CD14-positive monocyte (primary cell): Measurements from ENCODE around the gene ST3GAL3. TPM values are rescaled to one million over a fixed set of nuclear protein-coding genes. Genes with fewer than 3 reads are reported as not detected.

ENCODE experiments used
- DNase-seq, 3 donors: peaks; one replicate each; pipeline ENCODE4 v3.0.0-alpha.2; 2011 to 2022
- H2AFZ ChIP-seq: 2 replicates; pipeline ENCODE4 v1.6.0; 2012; ENCODE audit warnings: mild to moderate bottlenecking, low read depth, low read length, inconsistent platforms; ENCODE audit not compliant: insufficient read depth, poor library complexity, severe bottlenecking
- H3K27ac ChIP-seq, 2 donors: 1 replicate in 1 of 2; 2 replicates in 1 of 2; pipeline ENCODE4 v1.5.1; 2012 to 2013; ENCODE audit warnings: low read length in 2 of 2, control low read depth in 1 of 2, inconsistent platforms in 1 of 2, low read depth in 1 of 2, mild to moderate bottlenecking in 1 of 2
- H3K27me3 ChIP-seq, 2 donors: one replicate each; pipeline versions ENCODE4 v1.6.0 to v1.6.1; 2011 to 2013; ENCODE audit warnings: low read length in 2 of 2; ENCODE audit not compliant: control insufficient read depth in 2 of 2, insufficient read depth in 2 of 2
- H3K36me3 ChIP-seq, 2 donors: replicated peaks in 1 of 2; 1 replicate in 1 of 2; 2 replicates in 1 of 2; pipeline versions ENCODE4 v1.5.1 to v1.6.1; 2012 to 2013; ENCODE audit warnings: low read length in 2 of 2, control low read depth in 1 of 2, inconsistent platforms in 1 of 2, mild to moderate bottlenecking in 1 of 2; ENCODE audit not compliant: insufficient read depth in 2 of 2, control insufficient read depth in 1 of 2
- H3K4me1 ChIP-seq, 2 donors: 1 replicate in 1 of 2; 2 replicates in 1 of 2; pipeline versions ENCODE4 v1.5.1 to v1.6.1; 2012 to 2013; ENCODE audit warnings: low read length in 2 of 2, control low read depth in 1 of 2, inconsistent platforms in 1 of 2, mild to moderate bottlenecking in 1 of 2, moderate library complexity in 1 of 2; ENCODE audit not compliant: insufficient read depth in 2 of 2, control insufficient read depth in 1 of 2
- H3K4me2 ChIP-seq: replicated peaks from 2 replicates; pipeline ENCODE3; 2012; ENCODE audit warnings: low read length, moderate library complexity, mild to moderate bottlenecking; ENCODE audit not compliant: poor library complexity, severe bottlenecking; ENCODE audit errors: extremely low read depth
- H3K4me3 ChIP-seq, 3 experiments: fragments of 200-600 bp in 1 of 3; sonication (generic) in 1 of 3; replicated peaks in 1 of 3; 1 replicate in 2 of 3; 2 replicates in 1 of 3; pipeline ENCODE4 v1.5.1; 2011 to 2013; ENCODE audit warnings: low read length in 3 of 3, mild to moderate bottlenecking in 3 of 3, control low read depth in 2 of 3, low read depth in 2 of 3, inconsistent platforms in 1 of 3, moderate library complexity in 1 of 3
- H3K79me2 ChIP-seq: 2 replicates; pipeline ENCODE4 v1.6.0; 2012; ENCODE audit warnings: mild to moderate bottlenecking, control low read depth, inconsistent platforms, low read length, moderate library complexity; ENCODE audit not compliant: insufficient read depth
- H3K9ac ChIP-seq: 2 replicates; pipeline ENCODE4 v1.6.0; 2017; ENCODE audit warnings: low read length, mild to moderate bottlenecking; ENCODE audit not compliant: insufficient read depth, poor library complexity, severe bottlenecking
- H3K9me3 ChIP-seq, 2 donors: replicated peaks in 1 of 2; 1 replicate in 1 of 2; 2 replicates in 1 of 2; pipeline versions ENCODE4 v1.5.1 to v1.6.1; 2012 to 2013; ENCODE audit warnings: low read length in 2 of 2, control low read depth in 1 of 2; ENCODE audit not compliant: control insufficient read depth in 1 of 2, insufficient read depth in 1 of 2
- H4K20me1 ChIP-seq: 2 replicates; pipeline ENCODE4 v1.6.0; 2012; ENCODE audit warnings: mild to moderate bottlenecking, low read length, control low read depth, moderate library complexity; ENCODE audit not compliant: insufficient read depth
- H3K27ac Mint-ChIP-seq, 7 donors: one replicate each; pipeline ENCODE4 v1.8.0; 2020; ENCODE audit warnings: mild to moderate bottlenecking in 7 of 7, mixed read lengths in 7 of 7, moderate library complexity in 6 of 7, inconsistent platforms in 2 of 7
- H3K27me3 Mint-ChIP-seq, 3 donors: one replicate each; pipeline ENCODE4 v1.8.0; 2021 to 2022; ENCODE audit warnings: low read depth in 3 of 3, mild to moderate bottlenecking in 3 of 3, mixed read lengths in 3 of 3, moderate library complexity in 3 of 3, inconsistent platforms in 1 of 3
- H3K36me3 Mint-ChIP-seq, 2 donors: one replicate each; pipeline ENCODE4 v1.8.0; 2020; ENCODE audit warnings: mixed read lengths in 2 of 2, inconsistent platforms in 1 of 2, mild to moderate bottlenecking in 1 of 2
- H3K4me1 Mint-ChIP-seq: one replicate; pipeline ENCODE4 v1.8.0; 2020; ENCODE audit warnings: mild to moderate bottlenecking, mixed read lengths
- H3K4me3 Mint-ChIP-seq, 2 donors: one replicate each; pipeline ENCODE4 v1.8.0; 2020; ENCODE audit warnings: mild to moderate bottlenecking in 2 of 2, mixed read lengths in 2 of 2, moderate library complexity in 1 of 2
- H3K9me3 Mint-ChIP-seq, 7 donors: one replicate each; pipeline ENCODE4 v1.8.0; 2020 to 2022; ENCODE audit warnings: mixed read lengths in 7 of 7, mild to moderate bottlenecking in 6 of 7, moderate library complexity in 6 of 7, inconsistent platforms in 2 of 7
- WGBS: methylation state at CpG from one replicate; pipeline ENCODE4 v1.1.5; 2013; ENCODE audit warnings: missing lambda C conversion rate; ENCODE audit not compliant: insufficient coverage; 5-methylcytosine and 5-hydroxymethylcytosine counted together
- intact Hi-C, 2 donors: fragments of 100-400 bp; cut with micrococcal nuclease; formaldehyde crosslinking; loops; one replicate each; pipeline versions ENCODE4 v1.15.0 to v1.15.1; 2023
- polyA plus RNA-seq, 3 donors: library from polyadenylated mRNA; depleted of rRNA in 1 of 3; unstranded in 2 of 3; stranded (reverse) in 1 of 3; fragments of 300-500 nt in 2 of 3; fragments of >200 nt in 1 of 3; fragmentation: Illumina TruSeq in 2 of 3; gene quantifications; 1 replicate in 2 of 3; 2 replicates in 1 of 3; pipeline ENCODE4 v1.2.3, GENCODE V29; 2012 to 2021
- TF ChIP-seq, protein P1 (sequence below): fragments of 200-600 bp; IDR thresholded peaks from one replicate; pipeline ENCODE4 v1.8.0; 2022; ENCODE audit warnings: antibody characterized with exemption, mild to moderate bottlenecking

ST3GAL3 gene
- polyA plus RNA-seq, 3 donors: 1.6 to 4.5 (median 2.1) TPM

DNA sequence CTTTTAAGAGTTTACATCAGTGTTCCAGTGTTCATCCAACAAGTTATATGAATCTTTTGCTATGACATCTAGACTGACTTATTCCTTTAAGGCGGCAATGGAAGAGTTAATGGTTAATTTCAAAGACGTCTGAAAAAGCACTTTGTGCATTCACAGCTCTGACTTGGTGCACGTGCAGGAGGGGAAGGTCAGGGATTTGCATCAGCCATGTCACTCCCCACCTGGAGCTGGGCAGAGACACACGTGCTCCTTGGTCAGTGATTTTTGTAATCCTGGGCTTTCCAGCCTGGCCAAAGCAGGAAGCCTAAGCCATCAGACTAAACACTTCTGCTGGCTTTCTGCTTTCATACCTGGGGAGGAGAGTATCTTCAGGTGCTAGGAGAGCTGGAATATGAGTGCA, 96.3 kb downstream of the ST3GAL3 start:
- 79% methylated on average over 3 of the region's 4 CpGs for WGBS
- H2AFZ ChIP-seq: no peak overlapping the region
- H3K4me3 ChIP-seq: no peak overlapping the region
- no peaks in the 10 kb centered on the region for H4K20me1 ChIP-seq
- H3K4me3 Mint-ChIP-seq: no peak overlapping the region
- no peaks in the 10 kb centered on the region for H3K36me3 ChIP-seq
- no peaks in the 10 kb centered on the region for H3K9me3 ChIP-seq
- peaks cover 17% of the 10 kb centered on the region for H3K79me2 ChIP-seq
- H3K27me3 ChIP-seq: no peaks in the 10 kb centered on the region
- H3K9ac ChIP-seq: no peak overlapping the region
- DNase-seq: no peak
- no peak overlapping the region for H3K4me2 ChIP-seq
- peaks cover 20 to 29% of the 10 kb centered on the region in 2 donors for H3K4me1 ChIP-seq
- TF ChIP-seq, protein P1, sequence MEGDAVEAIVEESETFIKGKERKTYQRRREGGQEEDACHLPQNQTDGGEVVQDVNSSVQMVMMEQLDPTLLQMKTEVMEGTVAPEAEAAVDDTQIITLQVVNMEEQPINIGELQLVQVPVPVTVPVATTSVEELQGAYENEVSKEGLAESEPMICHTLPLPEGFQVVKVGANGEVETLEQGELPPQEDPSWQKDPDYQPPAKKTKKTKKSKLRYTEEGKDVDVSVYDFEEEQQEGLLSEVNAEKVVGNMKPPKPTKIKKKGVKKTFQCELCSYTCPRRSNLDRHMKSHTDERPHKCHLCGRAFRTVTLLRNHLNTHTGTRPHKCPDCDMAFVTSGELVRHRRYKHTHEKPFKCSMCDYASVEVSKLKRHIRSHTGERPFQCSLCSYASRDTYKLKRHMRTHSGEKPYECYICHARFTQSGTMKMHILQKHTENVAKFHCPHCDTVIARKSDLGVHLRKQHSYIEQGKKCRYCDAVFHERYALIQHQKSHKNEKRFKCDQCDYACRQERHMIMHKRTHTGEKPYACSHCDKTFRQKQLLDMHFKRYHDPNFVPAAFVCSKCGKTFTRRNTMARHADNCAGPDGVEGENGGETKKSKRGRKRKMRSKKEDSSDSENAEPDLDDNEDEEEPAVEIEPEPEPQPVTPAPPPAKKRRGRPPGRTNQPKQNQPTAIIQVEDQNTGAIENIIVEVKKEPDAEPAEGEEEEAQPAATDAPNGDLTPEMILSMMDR: no peak
- no peaks in the 10 kb centered on the region for H3K27me3 Mint-ChIP-seq
- H3K36me3 Mint-ChIP-seq: peaks cover 4 to 6% of the 10 kb centered on the region in 2 donors
- peaks cover 40% of the 10 kb centered on the region for H3K4me1 Mint-ChIP-seq
- no peak overlapping the region for H3K27ac Mint-ChIP-seq
- no peak overlapping the region for H3K27ac ChIP-seq
- intact Hi-C loops: no loop called here
- H3K9me3 Mint-ChIP-seq: peaks cover 0 to 1% (median 0%) of the 10 kb centered on the region in 7 donors

DNA sequence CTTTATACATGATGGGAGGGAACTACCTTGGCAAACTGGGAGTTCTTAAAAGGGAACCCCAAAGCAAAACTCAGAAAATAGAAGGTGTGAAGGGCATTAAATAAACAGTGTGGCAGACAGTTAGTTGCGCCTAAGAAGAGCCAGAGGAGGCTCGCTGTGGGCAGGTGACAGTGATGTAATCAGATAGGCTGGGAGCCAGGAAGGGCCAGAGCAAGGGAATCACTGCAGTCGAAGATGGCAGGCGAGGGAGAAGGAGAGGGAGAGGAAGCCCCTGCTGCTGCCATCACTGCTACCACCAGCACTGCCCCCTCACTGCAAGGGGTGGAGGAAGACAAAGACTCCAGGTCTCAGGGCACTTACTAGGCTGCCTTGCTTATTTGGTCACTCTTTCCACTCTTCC, 97.2 kb downstream of the ST3GAL3 start:
- no peak overlapping the region for H3K27ac ChIP-seq
- H3K4me3 Mint-ChIP-seq: no peak overlapping the region
- 92% methylated on average over 2 of the region's 4 CpGs for WGBS
- peaks cover 22 to 31% of the 10 kb centered on the region in 2 donors for H3K4me1 ChIP-seq
- no peak overlapping the region for H3K9ac ChIP-seq
- no peaks in the 10 kb centered on the region for H4K20me1 ChIP-seq
- H2AFZ ChIP-seq: no peak overlapping the region
- H3K4me1 Mint-ChIP-seq: peaks cover 36% of the 10 kb centered on the region
- H3K9me3 ChIP-seq: peaks cover 0 to 4% of the 10 kb centered on the region in 2 donors
- H3K27me3 ChIP-seq: no peaks in the 10 kb centered on the region
- H3K4me3 ChIP-seq: no peak overlapping the region
- no peak overlapping the region for H3K4me2 ChIP-seq
- peaks cover 12% of the 10 kb centered on the region for H3K79me2 ChIP-seq
- TF ChIP-seq, protein P1: no peak
- H3K27me3 Mint-ChIP-seq: no peaks in the 10 kb centered on the region
- peaks cover 7 to 10% of the 10 kb centered on the region in 2 donors for H3K36me3 Mint-ChIP-seq
- no peaks in the 10 kb centered on the region for H3K36me3 ChIP-seq
- no peak for DNase-seq
- intact Hi-C loops: no loop called here
- no peak overlapping the region for H3K27ac Mint-ChIP-seq
- peaks cover 0 to 8% (median 4%) of the 10 kb centered on the region in 7 donors for H3K9me3 Mint-ChIP-seq
